GM12872 (cell line): ENCODE measurements around the gene DROSHA.

Experiments used
- CTCF ChIP-seq: IDR thresholded peaks from 3 replicates; pipeline ENCODE4 v1.5.1; 2011; ENCODE audit warnings: low read depth, mild to moderate bottlenecking, low read length, moderate library complexity; ENCODE audit not compliant: insufficient read depth

The DROSHA gene

GRCh38 chr5:31427724-31428309, 104.1 kb downstream of the DROSHA start:
- no peak for TF ChIP-seq CTCF

GRCh38 chr5:31427013-31427723, 104.7 kb downstream of the DROSHA start:
- no peak for TF ChIP-seq CTCF

GRCh38 chr5:31421806-31422586, 109.9 kb downstream of the DROSHA start:
- no peak for TF ChIP-seq CTCF

GRCh38 chr5:31417512-31417911, 114.4 kb downstream of the DROSHA start:
- no peak for TF ChIP-seq CTCF

- TF ChIP-seq CTCF, result no peak
Observed at GRCh38 chr5:31416547-31416946, 115.3 kb downstream of the DROSHA start.

- TF ChIP-seq CTCF, result no peak
Observed at GRCh38 chr5:31415960-31416359, 115.9 kb downstream of the DROSHA start.
